Ishikawa (cell line): ENCODE measurements around the gene SIGLEC11.

Experiments used
- EP300 ChIP-seq: IDR thresholded peaks from 2 replicates; pipeline ENCODE4 v1.6.1; 2012; ENCODE audit warnings: borderline replicate concordance
- FOXM1 ChIP-seq: IDR thresholded peaks from 2 replicates; pipeline ENCODE4 v1.6.1; 2012; ENCODE audit warnings: low read depth, borderline replicate concordance
- MAX ChIP-seq: IDR thresholded peaks from 2 replicates; pipeline ENCODE4 v1.6.1; 2012
- RAD21 ChIP-seq: IDR thresholded peaks from 2 replicates; pipeline ENCODE4 v1.6.1; 2012; ENCODE audit warnings: low read depth
- USF1 ChIP-seq: IDR thresholded peaks from 2 replicates; pipeline ENCODE4 v1.6.1; 2012
- YY1 ChIP-seq: IDR thresholded peaks from 2 replicates; pipeline ENCODE4 v1.6.1; 2012; ENCODE audit warnings: low read depth

GRCh38 chr19:49977076-49977475, 16.1 kb upstream of the SIGLEC11 start:
- no peak for TF ChIP-seq RAD21
- TF ChIP-seq MAX: no peak
- no peak for TF ChIP-seq YY1
- TF ChIP-seq EP300: no peak
- no peak for TF ChIP-seq USF1
- TF ChIP-seq FOXM1: no peak
